A549 (cell line): Measurements from ENCODE around the gene ZNF569. TPM values are rescaled to one million over a fixed set of nuclear protein-coding genes. Genes with fewer than 3 reads are reported as not detected.
"Not testable (repeated sequence)": the region's sequence is repeated elsewhere in the genome, so short reads cannot be mapped to it uniquely, and the experiment has no call there.

Source experiments
- ATAC-seq, 2 experiments: fragments of 200-7000 bp in 1 of 2; fragments of >200 bp in 1 of 2; cut with Nextera tagmentation in 1 of 2; cut with Tn5 transposase in 1 of 2; 3 replicates each; pipeline versions ENCODE4 v1.8.0 to v1.9.1; 2018 to 2020; ENCODE audit warnings: mild to moderate bottlenecking in 1 of 2, moderate library complexity in 1 of 2
- CTCF ChIA-PET: fragments of 300-600 bp; sonication (Branson Sonifier 250); formaldehyde crosslinking; extraction: SDS; loops from one replicate; lab custom pipeline; 2021; ENCODE audit warnings: antibody characterized with exemption, inconsistent platforms; lab: Yijun Ruan, JAX
- POLR2A ChIA-PET: fragments of 350-600 bp; formaldehyde crosslinking; extraction: SDS; loops from one replicate; lab custom pipeline; 2021; ENCODE audit warnings: antibody characterized with exemption, inconsistent platforms; lab: Yijun Ruan, JAX
- DNase-seq, 2 experiments: peaks; one replicate each; pipeline versions ENCODE4 v3.0.0 to v3.0.0-alpha.2; 2011 to 2016; ENCODE audit warnings: low read depth in 1 of 2, low spot score in 1 of 2
- FAIRE-seq: peaks from 2 replicates; lab custom pipeline; 2011; peaks lifted over from hg19 to GRCh38; lab: Jason Lieb, UNC
- H3K27ac ChIP-seq, 2 experiments: fragments of >200 bp; sonication (Bioruptor Twin); formaldehyde crosslinking; 3 replicates each; pipeline ENCODE4 v1.5.1; 2016 to 2017
- H3K4me1 ChIP-seq: fragments of >200 bp; sonication (Bioruptor Twin); formaldehyde crosslinking; 3 replicates; pipeline ENCODE4 v1.6.1; 2016
- H3K4me2 ChIP-seq: fragments of >200 bp; sonication (Bioruptor Twin); formaldehyde crosslinking; 3 replicates; pipeline ENCODE4 v1.6.1; 2016
- H3K4me3 ChIP-seq: fragments of >200 bp; sonication (Bioruptor Twin); formaldehyde crosslinking; 3 replicates; pipeline ENCODE4 v1.5.1; 2016
- H3K9me3 ChIP-seq: fragments of >200 bp; sonication (Bioruptor Twin); formaldehyde crosslinking; 3 replicates; pipeline ENCODE4 v1.6.1; 2016
- BCL3 ChIP-seq: fragments of >200 bp; sonication (Bioruptor Twin); formaldehyde crosslinking; IDR thresholded peaks from 3 replicates; pipeline ENCODE4 v1.6.1; 2016
- BHLHE40 ChIP-seq: IDR thresholded peaks from 2 replicates; pipeline ENCODE4 v1.6.1; 2012; ENCODE audit warnings: low read depth, low read length, inconsistent platforms
- CBX8 ChIP-seq: fragments of 200-600 bp; sonication (generic); IDR thresholded peaks from 2 replicates; pipeline ENCODE4 v1.6.1; 2016
- EHF ChIP-seq: fragments of 250-450 bp; sonication (Bioruptor Pico); IDR thresholded peaks from 2 replicates; pipeline ENCODE4 v1.5.0; 2020; ENCODE audit warnings: mild to moderate bottlenecking
- EP300 ChIP-seq, 2 experiments: fragments of >200 bp; sonication (Bioruptor Twin); formaldehyde crosslinking; IDR thresholded peaks; 2 replicates in 1 of 2; 3 replicates in 1 of 2; pipeline ENCODE4 v1.6.1; 2016 to 2017
- FOSL2 ChIP-seq, 2 experiments: fragments of 450-650 bp in 1 of 2; fragments of >200 bp in 1 of 2; sonication (Bioruptor Twin) in 1 of 2; formaldehyde crosslinking; IDR thresholded peaks; 2 replicates each; pipeline versions ENCODE4 v1.5.0 to v1.6.1; 2016 to 2020; ENCODE audit warnings: mild to moderate bottlenecking in 1 of 2, moderate library complexity in 1 of 2
- FOXS1 ChIP-seq: fragments of 250-450 bp; sonication (Bioruptor Pico); IDR thresholded peaks from 2 replicates; pipeline ENCODE4 v1.5.0; 2020; ENCODE audit warnings: mild to moderate bottlenecking, moderate library complexity
- GATA3 ChIP-seq: IDR thresholded peaks from 2 replicates; pipeline ENCODE4 v1.6.1; 2012; ENCODE audit warnings: borderline replicate concordance
- HDAC2 ChIP-seq: fragments of 200-600 bp; sonication (generic); IDR thresholded peaks from 2 replicates; pipeline ENCODE4 v1.6.1; 2016
- HES2 ChIP-seq: fragments of >200 bp; sonication (Bioruptor Twin); formaldehyde crosslinking; IDR thresholded peaks from 2 replicates; pipeline ENCODE4 v1.6.1; 2016
- HEYL ChIP-seq: fragments of 250-450 bp; sonication (Bioruptor Pico); IDR thresholded peaks from 2 replicates; pipeline ENCODE4 v1.8.0; 2021; ENCODE audit warnings: mild to moderate bottlenecking, moderate library complexity
- HOXB13 ChIP-seq: fragments of 250-450 bp; sonication (Bioruptor Pico); IDR thresholded peaks from 2 replicates; pipeline ENCODE4 v1.5.0; 2020; ENCODE audit warnings: low read depth, mild to moderate bottlenecking, moderate library complexity
- HOXB5 ChIP-seq: fragments of 250-450 bp; sonication (Bioruptor Pico); IDR thresholded peaks from 2 replicates; pipeline ENCODE4 v1.5.0; 2020; ENCODE audit warnings: mild to moderate bottlenecking, moderate library complexity
- MAFK ChIP-seq: fragments of 450-650 bp; IDR thresholded peaks from 2 replicates; pipeline ENCODE4 v1.6.1; 2014; ENCODE audit not compliant: partially characterized antibody
- MAX ChIP-seq: IDR thresholded peaks from 2 replicates; pipeline ENCODE4 v1.6.1; 2012
- MAZ ChIP-seq: fragments of 150-350 bp; IDR thresholded peaks from 2 replicates; pipeline ENCODE4 v1.6.1; 2014; ENCODE audit warnings: antibody characterized with exemption, low read depth, low read length, borderline replicate concordance
- NR3C1 ChIP-seq: fragments of >200 bp; sonication (Bioruptor Twin); formaldehyde crosslinking; IDR thresholded peaks from 3 replicates; pipeline ENCODE4 v1.6.1; 2017
- PHF8 ChIP-seq: fragments of 200-600 bp; sonication (generic); IDR thresholded peaks from 2 replicates; pipeline ENCODE4 v1.6.1; 2016; ENCODE audit warnings: low read depth, mild to moderate bottlenecking, antibody characterized with exemption, moderate library complexity, borderline replicate concordance
- RAD21 ChIP-seq, 2 experiments: fragments of >200 bp in 1 of 2; sonication (Bioruptor Twin) in 1 of 2; formaldehyde crosslinking in 1 of 2; IDR thresholded peaks in 1 of 2; conservative IDR thresholded peaks in 1 of 2; 2 replicates in 1 of 2; 3 replicates in 1 of 2; pipeline ENCODE4 v1.6.1; 2012 to 2018; ENCODE audit warnings: inconsistent platforms in 1 of 2
- ZNF302 ChIP-seq: fragments of 250-450 bp; sonication (Bioruptor Pico); IDR thresholded peaks from 2 replicates; pipeline ENCODE4 v1.9.0; 2021; ENCODE audit warnings: inconsistent platforms, mild to moderate bottlenecking, moderate library complexity
- ZSCAN20 ChIP-seq: fragments of 250-450 bp; sonication (Bioruptor Pico); IDR thresholded peaks from 2 replicates; pipeline ENCODE4 v1.8.0; 2022; ENCODE audit warnings: mild to moderate bottlenecking, moderate library complexity
- WGBS: methylation state at CpG from one replicate; pipeline ENCODE4 v1.1.6; 2017; ENCODE audit errors: missing lambda C conversion rate; 5-methylcytosine and 5-hydroxymethylcytosine counted together
- polyA plus RNA-seq, 4 experiments: library from polyadenylated mRNA; depleted of rRNA in 3 of 4; stranded (reverse); fragments of >200 nt; fragmentation: RNase III in 1 of 4; extraction: RNeasy Plus Mini Kit Qiagen cat#74134 plus additional on column Dnase treatment in 1 of 4; gene quantifications; 2 replicates in 3 of 4; 3 replicates in 1 of 4; pipeline ENCODE4 v1.2.3, GENCODE V29; 2011 to 2017

ZNF569 gene
- polyA plus RNA-seq, 2 of the 4 experiments (the other 2 are of a cell fraction): 6.3 to 11.1 TPM

GRCh38 chr19:37452500-37453245, 14.6 kb downstream of the ZNF569 start:
- no peak overlapping the region for H3K4me2 ChIP-seq
- ChIA-PET POLR2A (no interaction called here), CTCF (no interaction called here)
- no peak for FAIRE-seq
- 50% methylated on average over 4 of the region's 4 CpGs for WGBS
- H3K4me1 ChIP-seq: no peaks in the 10 kb centered on the region
- no peak overlapping the region for H3K4me3 ChIP-seq
- no peak for ATAC-seq
- peaks cover 100% of the 10 kb centered on the region for H3K9me3 ChIP-seq
- no peak overlapping the region for H3K27ac ChIP-seq
- no peak for DNase-seq
- no peak for TF ChIP-seq FOSL2 (IDR thresholded peaks at IDR 0.05)
- TF ChIP-seq FOSL2 (CRISPR knock-in tag; IDR thresholded peaks at IDR 0.05): no peak
- no peak for TF ChIP-seq CBX8

- peak in 1 of 2 experiments; percentile 36 for DNase-seq
- Histone ChIP-seq H3K9me3 (peaks cover 99% of the 10 kb centered on the region), H3K4me3 (no peak overlapping the region), H3K27ac (no peak overlapping the region), H3K4me2 (no peak overlapping the region), H3K4me1 (no peaks in the 10 kb centered on the region)
- 11% methylated on average over 1 of the region's 1 CpG for WGBS
- FAIRE-seq: no peak
- POLR2A ChIA-PET: no interaction called here
- TF ChIP-seq BCL3 (no peak), EHF (CRISPR knock-in tag) (0 out of 2 replicates have a peak, but pooled peaks have one; percentile 29), FOXS1 (CRISPR knock-in tag) (no peak), NR3C1 (no peak), MAZ (no peak), MAFK (no peak), RAD21 (conservative IDR thresholded peaks at IDR 0.05 in 1 of 2, IDR thresholded peaks at IDR 0.05 in 1 of 2) (no peak), PHF8 (no peak), HES2 (peak; percentile 18; the same call in 1 of the 2 replicates), ZNF302 (CRISPR knock-in tag) (no peak), MAX (no peak), EP300 (IDR thresholded peaks at IDR 0.05) (no peak), HEYL (CRISPR knock-in tag) (no peak), BHLHE40 (no peak), HDAC2 (no peak), GATA3 (peak; percentile 33; the same call in 1 of the 2 replicates), ZSCAN20 (CRISPR knock-in tag) (no peak)
- CTCF ChIA-PET: no interaction called here
- no peak for ATAC-seq
Measured at GRCh38 chr19:37413313-37414084, 53.7 kb downstream of the ZNF569 start.

GRCh38 chr19:37412700-37413099, 54.5 kb downstream of the ZNF569 start:
- peak; percentile 94 for FAIRE-seq
- POLR2A ChIA-PET: no interaction called here
- no peak for ATAC-seq

GRCh38 chr19:37406140-37406846, 61.0 kb downstream of the ZNF569 start:
- ATAC-seq: not testable (repeated sequence)

More at GRCh38 chr19:37412700-37413099, 54.5 kb downstream of the ZNF569 start:
- Histone ChIP-seq H3K27ac (no peak overlapping the region), H3K4me2 (no peak overlapping the region), H3K4me3 (no peak overlapping the region), H3K9me3 (peaks cover 99% of the 10 kb centered on the region), H3K4me1 (no peaks in the 10 kb centered on the region)
- no peak for TF ChIP-seq HOXB5 (CRISPR knock-in tag)
- 0 out of 2 replicates have a peak, but pooled peaks have one; percentile 26 for TF ChIP-seq HOXB13 (CRISPR knock-in tag)
- CTCF ChIA-PET: no interaction called here
- WGBS: 56% methylated on average over 2 of the region's 2 CpGs
- no peak for DNase-seq

More at GRCh38 chr19:37406140-37406846, 61.0 kb downstream of the ZNF569 start:
- 24% methylated on average over 6 of the region's 6 CpGs for WGBS
- H3K27ac ChIP-seq, CTCF ChIA-PET, H3K4me3 ChIP-seq, FAIRE-seq, H3K4me1 ChIP-seq, DNase-seq, POLR2A ChIA-PET, H3K4me2 ChIP-seq: not testable (repeated sequence)
- H3K9me3 ChIP-seq: peaks cover 87% of the 10 kb centered on the region
